22Rv1 (cell line): Measurements from ENCODE around the gene AIG1.

ENCODE experiments used
- ZFX ChIP-seq: fragments of 450-650 bp; IDR thresholded peaks from 2 replicates; pipeline ENCODE4 v1.6.1; 2017; ENCODE audit warnings: antibody characterized with exemption, borderline replicate concordance
- TF ChIP-seq, protein P1 (sequence below): fragments of 450-650 bp; IDR thresholded peaks from 2 replicates; pipeline ENCODE4 v1.5.1; 2017; ENCODE audit warnings: mild to moderate bottlenecking

DNA sequence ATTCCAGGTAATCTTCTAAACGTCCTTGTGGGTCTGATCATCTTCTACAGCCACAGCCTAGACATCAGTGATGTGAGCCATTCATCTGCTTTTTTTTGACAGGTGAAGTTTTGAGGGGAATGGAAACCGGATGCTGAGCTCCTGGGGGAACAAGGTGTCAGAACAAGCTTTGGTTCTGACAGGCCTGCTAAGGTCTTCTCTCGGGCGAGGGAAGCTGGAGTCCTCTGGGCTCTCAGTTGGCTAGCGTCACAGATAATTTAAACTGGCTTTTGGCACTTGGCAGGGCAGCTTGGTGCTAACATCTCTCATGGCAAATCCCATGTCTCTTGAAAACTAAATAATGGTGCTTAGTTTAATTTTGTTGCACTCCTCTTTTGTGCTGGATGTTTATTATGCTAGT lies 8.4 kb upstream of the AIG1 start:
- TF ChIP-seq, protein P1, sequence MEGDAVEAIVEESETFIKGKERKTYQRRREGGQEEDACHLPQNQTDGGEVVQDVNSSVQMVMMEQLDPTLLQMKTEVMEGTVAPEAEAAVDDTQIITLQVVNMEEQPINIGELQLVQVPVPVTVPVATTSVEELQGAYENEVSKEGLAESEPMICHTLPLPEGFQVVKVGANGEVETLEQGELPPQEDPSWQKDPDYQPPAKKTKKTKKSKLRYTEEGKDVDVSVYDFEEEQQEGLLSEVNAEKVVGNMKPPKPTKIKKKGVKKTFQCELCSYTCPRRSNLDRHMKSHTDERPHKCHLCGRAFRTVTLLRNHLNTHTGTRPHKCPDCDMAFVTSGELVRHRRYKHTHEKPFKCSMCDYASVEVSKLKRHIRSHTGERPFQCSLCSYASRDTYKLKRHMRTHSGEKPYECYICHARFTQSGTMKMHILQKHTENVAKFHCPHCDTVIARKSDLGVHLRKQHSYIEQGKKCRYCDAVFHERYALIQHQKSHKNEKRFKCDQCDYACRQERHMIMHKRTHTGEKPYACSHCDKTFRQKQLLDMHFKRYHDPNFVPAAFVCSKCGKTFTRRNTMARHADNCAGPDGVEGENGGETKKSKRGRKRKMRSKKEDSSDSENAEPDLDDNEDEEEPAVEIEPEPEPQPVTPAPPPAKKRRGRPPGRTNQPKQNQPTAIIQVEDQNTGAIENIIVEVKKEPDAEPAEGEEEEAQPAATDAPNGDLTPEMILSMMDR = no peak
- no peak for TF ChIP-seq ZFX
